ENCODE data around the gene BBLN. TPM values are rescaled to one million over a fixed set of nuclear protein-coding genes. Genes with fewer than 3 reads are reported as not detected.

Gene BBLN
- total RNA-seq, 4 donors from 2014 or later: 97.3 to 178 (median 149) TPM

DNA sequence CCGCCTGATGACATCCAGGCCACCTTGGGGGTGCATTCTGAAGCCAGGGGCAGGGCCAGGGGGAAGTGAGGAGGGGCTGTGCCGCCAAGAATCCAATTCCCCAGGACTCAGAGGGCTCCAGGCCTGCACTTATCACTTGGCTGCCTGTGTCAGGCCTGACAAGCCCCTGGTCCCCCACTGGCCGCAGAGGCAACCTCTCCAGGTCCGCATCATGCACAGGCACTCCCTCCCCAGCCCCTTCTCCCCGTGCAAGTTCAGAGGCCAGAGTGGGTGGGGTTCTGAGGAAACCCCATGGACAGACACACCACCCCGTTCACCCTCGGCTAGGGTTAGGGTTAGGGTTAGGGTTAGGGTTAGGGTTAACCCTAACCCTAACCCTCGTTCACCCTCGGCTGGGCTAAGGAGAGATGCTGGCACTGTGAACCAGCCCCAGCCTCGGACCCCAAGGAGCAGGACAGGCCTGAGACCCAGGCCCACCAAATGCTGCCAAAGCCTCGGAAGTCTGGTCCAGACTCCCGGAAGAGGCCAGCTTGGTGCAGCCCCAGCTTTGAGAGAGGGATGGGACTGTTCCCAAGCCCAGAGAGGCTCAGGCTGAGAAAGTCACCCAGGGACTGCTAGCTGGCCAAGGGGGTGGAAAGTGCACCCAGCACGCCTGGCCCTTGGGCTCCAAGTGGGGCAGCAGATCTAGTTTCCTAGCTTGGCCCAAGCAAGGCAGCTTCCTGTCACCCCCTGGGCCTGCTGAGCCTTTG, 5.9 kb upstream of the BBLN start:
- no peaks in the 10 kb centered on the region for H3K9me3 ChIP-seq
- no peak overlapping the region for H3K4me3 ChIP-seq
- intact Hi-C loops (cut with DNase I; ENCODE audit: low total_unique reads) (no loop called here), in situ Hi-C loops (cut with MboI; ENCODE audit: low pct_ligation_motif_present in 1 of 4, low pct_unique_long_range_greater_than_20kb in 1 of 4, low sequenced_read_pairs in 3 of 4) (no loop called here)
- DNase-seq: no peak
- H3K27me3 ChIP-seq: no peaks in the 10 kb centered on the region
- H3K4me1 ChIP-seq: peaks cover 2 to 14% (median 10%) of the 10 kb centered on the region in 4 donors
- H3K36me3 ChIP-seq: no peaks in the 10 kb centered on the region
- no peak overlapping the region for H3K27ac ChIP-seq
- TF ChIP-seq EP300 (IDR thresholded peaks at IDR 0.05; ENCODE audit: low read depth): no peak
- TF ChIP-seq POLR2A (IDR thresholded peaks at IDR 0.05): no peak
- no peak for TF ChIP-seq POLR2AphosphoS5 (IDR thresholded peaks at IDR 0.05)
- no peak for TF ChIP-seq CTCF (IDR thresholded peaks at IDR 0.05)
- WGBS, 2 donors (ENCODE audit: low coverage in 1 of 2): 83% methylated on average over 11 of the region's 13 CpGs; no CpG with 5 or more reads in 1 of the 2 donors

- Histone ChIP-seq H3K4me1 (peaks cover 0 to 13% (median 9%) of the 10 kb centered on the region in 4 donors), H3K9me3 (no peaks in the 10 kb centered on the region), H3K36me3 (no peaks in the 10 kb centered on the region), H3K4me3 (no peak overlapping the region), H3K27ac (no peak overlapping the region), H3K27me3 (no peaks in the 10 kb centered on the region)
- DNase-seq: no peak
- intact Hi-C loops (cut with DNase I; ENCODE audit: low total_unique reads): no loop called here
- in situ Hi-C loops (cut with MboI; ENCODE audit: low pct_ligation_motif_present in 1 of 4, low pct_unique_long_range_greater_than_20kb in 1 of 4, low sequenced_read_pairs in 3 of 4): no loop called here
- WGBS, 2 donors (ENCODE audit: low coverage in 1 of 2): 83 to 100% methylated on average over 1 to 7 of the region's 7 CpGs
- TF ChIP-seq EP300 (IDR thresholded peaks at IDR 0.05; ENCODE audit: low read depth) (no peak), POLR2A (IDR thresholded peaks at IDR 0.05) (no peak), POLR2AphosphoS5 (IDR thresholded peaks at IDR 0.05) (no peak), CTCF (IDR thresholded peaks at IDR 0.05) (no peak)
Measured at GRCh38 chr9:128155736-128156500, 4.1 kb upstream of the BBLN start.

DNA sequence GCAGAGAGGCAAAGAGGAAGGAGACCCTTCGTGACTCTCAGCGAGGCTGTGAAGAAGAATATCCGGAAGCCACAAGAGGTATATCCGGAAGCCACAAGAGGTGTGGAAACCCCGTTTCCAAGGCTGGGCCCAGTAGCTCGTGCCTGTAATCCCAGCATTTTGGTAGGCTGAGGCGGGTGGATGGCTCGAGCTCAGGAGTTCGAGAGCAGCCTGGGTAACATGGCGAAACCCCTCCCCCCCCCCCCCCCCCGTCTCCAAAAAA, 612 bp upstream of the BBLN start:
- 17% methylated on average over 10 of the region's 11 CpGs; no CpG with 5 or more reads in 1 of the 2 donors for WGBS, 2 donors (ENCODE audit: low coverage in 1 of 2)
- H3K9me3 ChIP-seq: no peaks in the 10 kb centered on the region
- in situ Hi-C loops (cut with MboI; ENCODE audit: low pct_ligation_motif_present in 1 of 4, low pct_unique_long_range_greater_than_20kb in 1 of 4, low sequenced_read_pairs in 3 of 4): no loop called here
- H3K4me3 ChIP-seq: peak overlapping the region; percentile 22 to 77 (median 72)
- peak overlapping the region; percentile 81 to 87 (median 84) for H3K27ac ChIP-seq
- peaks cover 0 to 4% (median 0%) of the 10 kb centered on the region in 4 donors for H3K36me3 ChIP-seq
- intact Hi-C loops (cut with DNase I; ENCODE audit: low total_unique reads): no loop called here
- no peaks in the 10 kb centered on the region for H3K27me3 ChIP-seq
- TF ChIP-seq CTCF (IDR thresholded peaks at IDR 0.05) (no peak), EP300 (IDR thresholded peaks at IDR 0.05; ENCODE audit: low read depth) (no peak), POLR2AphosphoS5 (IDR thresholded peaks at IDR 0.05) (no peak), POLR2A (IDR thresholded peaks at IDR 0.05) (no peak)
- H3K4me1 ChIP-seq: peaks cover 0 to 17% (median 11%) of the 10 kb centered on the region in 4 donors
- DNase-seq: no peak

DNA sequence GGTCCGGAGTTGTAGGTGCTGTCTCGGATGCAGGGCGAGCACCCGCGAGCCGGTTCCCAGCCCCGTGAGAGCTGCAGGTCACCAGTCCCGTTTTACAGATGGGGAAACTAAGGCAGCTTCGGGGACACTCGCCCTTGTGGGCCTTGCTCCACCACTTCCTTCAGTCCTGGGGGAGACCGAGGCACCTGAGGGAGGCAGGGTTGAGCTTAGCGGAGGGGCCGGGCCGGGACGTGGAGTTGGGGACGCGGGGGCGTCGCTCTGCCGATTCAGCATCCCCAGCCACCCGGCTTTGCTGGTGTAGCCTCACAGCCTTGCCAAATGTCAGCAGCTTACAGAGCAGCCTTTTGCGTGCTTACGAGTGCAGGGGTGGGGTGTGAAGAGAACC, 530 bp downstream of the BBLN start:
- no peaks in the 10 kb centered on the region for H3K9me3 ChIP-seq
- peak; percentile 28 for DNase-seq
- in situ Hi-C loops (cut with MboI; ENCODE audit: low pct_ligation_motif_present in 1 of 4, low pct_unique_long_range_greater_than_20kb in 1 of 4, low sequenced_read_pairs in 3 of 4): no loop called here
- TF ChIP-seq POLR2A (IDR thresholded peaks at IDR 0.05) (no peak), POLR2AphosphoS5 (IDR thresholded peaks at IDR 0.05) (no peak), EP300 (IDR thresholded peaks at IDR 0.05; ENCODE audit: low read depth) (no peak), CTCF (IDR thresholded peaks at IDR 0.05) (no peak)
- H3K27ac ChIP-seq: peak overlapping the region; percentile 81 to 87 (median 82)
- WGBS, 2 donors (ENCODE audit: low coverage in 1 of 2): 0% methylated on average over 1 to 23 of the region's 23 CpGs
- peaks cover 0 to 7% (median 2%) of the 10 kb centered on the region in 4 donors for H3K36me3 ChIP-seq
- H3K4me1 ChIP-seq: peaks cover 0 to 17% (median 11%) of the 10 kb centered on the region in 4 donors
- peak overlapping the region; percentile 55 to 77 (median 72) for H3K4me3 ChIP-seq
- no peaks in the 10 kb centered on the region for H3K27me3 ChIP-seq
- intact Hi-C loops (cut with DNase I; ENCODE audit: low total_unique reads): no loop called here

Data from transverse colon (tissue), 4 donors.